ENCODE results near the gene ATG5.

The ATG5 gene

GRCh38 chr6:106356378-106356777, 30.8 kb upstream of the ATG5 start:
- Histone ChIP-seq H3K4me1 (no peaks in the 10 kb centered on the region), H3K4me3 (no peak overlapping the region), H3K36me3 (no peaks in the 10 kb centered on the region), H3K4me2 (no peak overlapping the region), H4K20me1 (no peaks in the 10 kb centered on the region), H3K9ac (no peak overlapping the region), H3K27ac (no peak overlapping the region), H3K27me3 (no peaks in the 10 kb centered on the region), H3K9me3 (peaks cover 23% of the 10 kb centered on the region)
- TF ChIP-seq Cebpa-rat (IDR thresholded peaks at IDR 0.05): no peak

- Histone ChIP-seq H3K4me2 (no peak overlapping the region), H3K9me3 (no peaks in the 10 kb centered on the region), H3K9ac (no peak overlapping the region), H3K4me3 (no peak overlapping the region), H3K4me1 (no peaks in the 10 kb centered on the region), H3K27ac (no peak overlapping the region), H3K36me3 (no peaks in the 10 kb centered on the region), H4K20me1 (no peaks in the 10 kb centered on the region), H3K27me3 (no peaks in the 10 kb centered on the region)
- no peak for TF ChIP-seq Cebpa-rat (IDR thresholded peaks at IDR 0.05)
These were observed 21.7 kb upstream of the ATG5 start for GRCh38 chr6:106347219-106347618.

GRCh38 chr6:106339334-106340029, 13.9 kb upstream of the ATG5 start:
- H3K4me2 ChIP-seq: peak overlapping the region; percentile 27; the same call in 1 of the 2 replicates
- peaks cover 16% of the 10 kb centered on the region for H3K27me3 ChIP-seq
- no peak for TF ChIP-seq Cebpa-rat (IDR thresholded peaks at IDR 0.05)
- no peaks in the 10 kb centered on the region for H3K9me3 ChIP-seq
- H3K9ac ChIP-seq: no peak overlapping the region
- H4K20me1 ChIP-seq: no peaks in the 10 kb centered on the region
- H3K4me3 ChIP-seq: no peak overlapping the region
- no peaks in the 10 kb centered on the region for H3K4me1 ChIP-seq
- H3K36me3 ChIP-seq: no peaks in the 10 kb centered on the region
- H3K27ac ChIP-seq: no peak overlapping the region

- no peaks in the 10 kb centered on the region for H4K20me1 ChIP-seq
- H3K9ac ChIP-seq: no peak overlapping the region
- no peaks in the 10 kb centered on the region for H3K4me1 ChIP-seq
- peaks cover 16% of the 10 kb centered on the region for H3K27me3 ChIP-seq
- peaks cover 8% of the 10 kb centered on the region; the same call in 1 of the 2 replicates for H3K9me3 ChIP-seq
- no peaks in the 10 kb centered on the region for H3K36me3 ChIP-seq
- TF ChIP-seq Cebpa-rat (IDR thresholded peaks at IDR 0.05): no peak
- no peak overlapping the region for H3K27ac ChIP-seq
- no peak overlapping the region for H3K4me3 ChIP-seq
- H3K4me2 ChIP-seq: no peak overlapping the region
These were observed 9.3 kb upstream of the ATG5 start for GRCh38 chr6:106334646-106335448.

- Histone ChIP-seq H3K27me3 (no peaks in the 10 kb centered on the region), H3K36me3 (no peaks in the 10 kb centered on the region), H4K20me1 (peaks cover 44% of the 10 kb centered on the region), H3K27ac (peak overlapping the region; percentile 92), H3K4me1 (peaks cover 18% of the 10 kb centered on the region), H3K4me2 (peak overlapping the region; percentile 83), H3K9ac (peak overlapping the region; percentile 96), H3K9me3 (no peaks in the 10 kb centered on the region), H3K4me3 (peak overlapping the region; percentile 95)
- TF ChIP-seq Cebpa-rat (IDR thresholded peaks at IDR 0.05): no peak
These were observed 729 bp downstream of the ATG5 start for GRCh38 chr6:106324726-106325335.

- Histone ChIP-seq H3K36me3 (no peaks in the 10 kb centered on the region), H3K27ac (no peak overlapping the region), H3K9ac (no peak overlapping the region), H4K20me1 (peaks cover 73% of the 10 kb centered on the region), H3K4me2 (no peak overlapping the region), H3K4me1 (peaks cover 19% of the 10 kb centered on the region), H3K9me3 (no peaks in the 10 kb centered on the region), H3K4me3 (no peak overlapping the region), H3K27me3 (no peaks in the 10 kb centered on the region)
- TF ChIP-seq Cebpa-rat (IDR thresholded peaks at IDR 0.05): no peak
These were observed 3.6 kb downstream of the ATG5 start for GRCh38 chr6:106321940-106322339.

GRCh38 chr6:106318851-106319250, 6.7 kb downstream of the ATG5 start:
- H3K27ac ChIP-seq: no peak overlapping the region
- no peak overlapping the region for H3K4me2 ChIP-seq
- H3K27me3 ChIP-seq: no peaks in the 10 kb centered on the region
- H3K9ac ChIP-seq: no peak overlapping the region
- peaks cover 22% of the 10 kb centered on the region for H3K4me1 ChIP-seq
- H3K4me3 ChIP-seq: no peak overlapping the region
- H3K9me3 ChIP-seq: no peaks in the 10 kb centered on the region
- no peak for TF ChIP-seq Cebpa-rat (IDR thresholded peaks at IDR 0.05)
- peaks cover 89% of the 10 kb centered on the region for H4K20me1 ChIP-seq
- H3K36me3 ChIP-seq: peaks cover 15% of the 10 kb centered on the region

GRCh38 chr6:106318061-106318460, 7.5 kb downstream of the ATG5 start:
- Histone ChIP-seq H3K36me3 (peaks cover 21% of the 10 kb centered on the region), H3K9ac (no peak overlapping the region), H3K9me3 (no peaks in the 10 kb centered on the region), H3K27ac (no peak overlapping the region), H3K4me3 (no peak overlapping the region), H4K20me1 (peaks cover 83% of the 10 kb centered on the region), H3K4me1 (peaks cover 14% of the 10 kb centered on the region), H3K27me3 (no peaks in the 10 kb centered on the region), H3K4me2 (no peak overlapping the region)
- no peak for TF ChIP-seq Cebpa-rat (IDR thresholded peaks at IDR 0.05)

- Histone ChIP-seq H3K4me2 (peak overlapping the region; percentile 20), H3K4me1 (peaks cover 13% of the 10 kb centered on the region), H3K36me3 (peaks cover 37% of the 10 kb centered on the region), H3K9ac (no peak overlapping the region), H4K20me1 (peaks cover 76% of the 10 kb centered on the region), H3K27ac (no peak overlapping the region), H3K27me3 (no peaks in the 10 kb centered on the region), H3K9me3 (no peaks in the 10 kb centered on the region), H3K4me3 (no peak overlapping the region)
- no peak for TF ChIP-seq Cebpa-rat (IDR thresholded peaks at IDR 0.05)
These were observed 9.2 kb downstream of the ATG5 start for GRCh38 chr6:106316375-106316766.

Measured in BLaER1 (cell line).